Measurements from ENCODE around the gene MYOZ3. TPM values are rescaled to one million over a fixed set of nuclear protein-coding genes. Genes with fewer than 3 reads are reported as not detected.

The MYOZ3 gene
- total RNA-seq, 1 donor from 2014 or later, result 12.0 TPM

DNA sequence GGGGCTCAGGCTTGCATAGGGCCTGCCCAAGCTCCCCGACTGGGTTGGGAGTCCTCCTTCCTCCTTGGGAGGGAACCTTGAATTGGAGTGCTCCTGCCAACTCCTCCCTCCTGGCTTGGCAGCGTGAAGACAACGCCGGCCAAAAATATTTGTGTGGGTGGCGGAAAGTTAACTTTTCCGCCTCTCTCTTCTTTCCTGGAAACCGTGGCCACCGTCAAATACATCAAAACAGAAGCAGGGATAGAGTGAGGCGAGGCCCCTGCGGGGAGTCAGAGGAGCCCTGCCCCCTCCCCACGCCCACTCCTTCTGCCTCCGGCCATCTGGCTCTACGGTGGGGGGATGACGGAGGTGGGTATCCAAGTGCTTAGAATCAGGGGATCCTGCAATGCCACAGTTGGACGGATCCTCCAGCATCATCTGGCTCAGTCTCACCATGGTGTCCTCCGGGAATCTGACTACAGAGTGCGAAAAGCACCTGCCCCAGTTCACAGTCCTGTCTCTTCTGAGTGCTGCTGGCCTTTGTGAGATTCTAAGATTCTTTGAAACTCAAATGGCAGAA is 45.8 kb upstream of the MYOZ3 start:
- DNase-seq (ENCODE audit: low spot score), result no peak
- no peak overlapping the region for H3K27ac Mint-ChIP-seq (ENCODE audit: unreplicated experiment)
- H3K27me3 Mint-ChIP-seq (ENCODE audit: unreplicated experiment), result peaks cover 5% of the 10 kb centered on the region
- H3K9me3 Mint-ChIP-seq (ENCODE audit: unreplicated experiment), result no peaks in the 10 kb centered on the region
- H3K36me3 Mint-ChIP-seq (ENCODE audit: low read depth, unreplicated experiment), result peaks cover 4% of the 10 kb centered on the region
- peaks cover 16% of the 10 kb centered on the region for H3K4me1 Mint-ChIP-seq (ENCODE audit: unreplicated experiment)
- no peak overlapping the region for H3K4me3 Mint-ChIP-seq (ENCODE audit: unreplicated experiment)
- TF ChIP-seq, protein P1, sequence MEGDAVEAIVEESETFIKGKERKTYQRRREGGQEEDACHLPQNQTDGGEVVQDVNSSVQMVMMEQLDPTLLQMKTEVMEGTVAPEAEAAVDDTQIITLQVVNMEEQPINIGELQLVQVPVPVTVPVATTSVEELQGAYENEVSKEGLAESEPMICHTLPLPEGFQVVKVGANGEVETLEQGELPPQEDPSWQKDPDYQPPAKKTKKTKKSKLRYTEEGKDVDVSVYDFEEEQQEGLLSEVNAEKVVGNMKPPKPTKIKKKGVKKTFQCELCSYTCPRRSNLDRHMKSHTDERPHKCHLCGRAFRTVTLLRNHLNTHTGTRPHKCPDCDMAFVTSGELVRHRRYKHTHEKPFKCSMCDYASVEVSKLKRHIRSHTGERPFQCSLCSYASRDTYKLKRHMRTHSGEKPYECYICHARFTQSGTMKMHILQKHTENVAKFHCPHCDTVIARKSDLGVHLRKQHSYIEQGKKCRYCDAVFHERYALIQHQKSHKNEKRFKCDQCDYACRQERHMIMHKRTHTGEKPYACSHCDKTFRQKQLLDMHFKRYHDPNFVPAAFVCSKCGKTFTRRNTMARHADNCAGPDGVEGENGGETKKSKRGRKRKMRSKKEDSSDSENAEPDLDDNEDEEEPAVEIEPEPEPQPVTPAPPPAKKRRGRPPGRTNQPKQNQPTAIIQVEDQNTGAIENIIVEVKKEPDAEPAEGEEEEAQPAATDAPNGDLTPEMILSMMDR (IDR thresholded peaks at IDR 0.05; ENCODE audit: unreplicated experiment), result no peak

DNA sequence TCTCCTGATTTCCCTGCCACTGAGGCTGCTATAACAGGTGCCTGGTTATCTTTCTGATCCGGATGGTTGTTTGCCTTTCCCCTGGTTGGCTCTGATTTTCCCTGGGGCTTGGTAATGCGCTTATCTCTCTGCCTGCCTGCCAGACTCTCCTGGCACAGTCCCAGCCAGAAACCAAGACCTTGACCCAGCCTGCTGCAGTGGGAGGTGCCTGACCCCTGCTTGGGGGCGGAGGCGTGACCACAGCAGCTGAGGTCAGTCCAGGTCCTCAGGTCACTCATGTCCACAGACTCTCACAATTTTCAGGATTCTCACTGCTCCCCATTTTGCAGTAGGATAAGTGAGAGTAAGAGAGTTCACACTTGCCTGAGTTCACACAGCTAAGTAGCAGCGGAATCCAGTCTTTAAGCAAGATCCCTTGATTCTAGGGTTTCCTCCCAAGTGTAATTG is 45.0 kb upstream of the MYOZ3 start:
- TF ChIP-seq, protein P1 (IDR thresholded peaks at IDR 0.05; ENCODE audit: unreplicated experiment), result no peak
- Mint-ChIP-seq H3K4me1 (ENCODE audit: unreplicated experiment) (peaks cover 19% of the 10 kb centered on the region), H3K27ac (ENCODE audit: unreplicated experiment) (no peak overlapping the region), H3K36me3 (ENCODE audit: low read depth, unreplicated experiment) (peaks cover 4% of the 10 kb centered on the region), H3K27me3 (ENCODE audit: unreplicated experiment) (peaks cover 5% of the 10 kb centered on the region), H3K4me3 (ENCODE audit: unreplicated experiment) (no peak overlapping the region), H3K9me3 (ENCODE audit: unreplicated experiment) (no peaks in the 10 kb centered on the region)
- DNase-seq (ENCODE audit: low spot score), result no peak

DNA sequence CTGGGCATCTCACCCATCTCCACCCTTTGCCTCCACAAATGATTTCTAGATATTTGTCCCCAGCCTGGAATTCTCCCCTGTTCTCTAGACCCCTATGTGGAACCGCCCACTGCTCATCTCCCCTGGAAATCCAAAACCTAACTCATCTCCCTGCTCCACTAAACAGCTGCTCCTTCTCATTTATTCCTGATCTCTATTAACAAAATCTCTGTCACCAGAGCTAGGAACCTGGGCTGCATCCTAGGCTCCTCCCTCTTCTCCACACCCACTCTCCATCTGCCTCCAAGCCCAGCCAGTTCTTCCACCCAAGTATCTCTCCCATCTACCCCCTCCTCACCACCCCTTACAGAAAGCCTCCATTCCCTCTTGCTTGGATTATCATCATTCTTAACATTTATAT is 44.5 kb upstream of the MYOZ3 start:
- Mint-ChIP-seq H3K27ac (ENCODE audit: unreplicated experiment) (no peak overlapping the region), H3K4me3 (ENCODE audit: unreplicated experiment) (no peak overlapping the region), H3K27me3 (ENCODE audit: unreplicated experiment) (peaks cover 5% of the 10 kb centered on the region), H3K4me1 (ENCODE audit: unreplicated experiment) (peaks cover 19% of the 10 kb centered on the region), H3K36me3 (ENCODE audit: low read depth, unreplicated experiment) (peaks cover 4% of the 10 kb centered on the region), H3K9me3 (ENCODE audit: unreplicated experiment) (no peaks in the 10 kb centered on the region)
- DNase-seq (ENCODE audit: low spot score), result no peak
- TF ChIP-seq, protein P1 (IDR thresholded peaks at IDR 0.05; ENCODE audit: unreplicated experiment), result no peak

DNA sequence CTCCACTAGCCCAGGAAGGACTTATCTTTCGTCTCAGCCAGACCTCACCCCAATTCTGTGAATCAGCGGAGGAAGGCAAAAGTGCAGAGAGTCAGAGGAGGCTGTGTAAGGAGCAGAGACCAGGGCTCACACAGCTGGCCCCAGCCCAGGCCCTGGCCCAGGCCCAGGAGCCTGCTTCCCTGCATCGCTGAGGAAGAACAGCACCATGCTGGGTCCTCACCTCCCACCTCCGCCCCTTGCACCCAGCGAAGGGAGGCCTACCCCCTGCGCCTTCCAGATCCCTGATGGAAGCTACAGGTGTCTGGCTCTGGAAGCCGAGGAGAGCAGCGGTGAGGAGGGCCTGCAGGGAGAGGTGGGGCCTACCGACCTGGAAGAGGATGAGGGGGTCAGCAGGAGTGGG is 42.9 kb upstream of the MYOZ3 start:
- H3K4me3 Mint-ChIP-seq (ENCODE audit: unreplicated experiment), result no peak overlapping the region
- TF ChIP-seq, protein P1 (IDR thresholded peaks at IDR 0.05; ENCODE audit: unreplicated experiment), result no peak
- no peaks in the 10 kb centered on the region for H3K36me3 Mint-ChIP-seq (ENCODE audit: low read depth, unreplicated experiment)
- H3K27me3 Mint-ChIP-seq (ENCODE audit: unreplicated experiment), result peaks cover 5% of the 10 kb centered on the region
- DNase-seq (ENCODE audit: low spot score), result no peak
- H3K4me1 Mint-ChIP-seq (ENCODE audit: unreplicated experiment), result peaks cover 23% of the 10 kb centered on the region
- H3K9me3 Mint-ChIP-seq (ENCODE audit: unreplicated experiment), result no peaks in the 10 kb centered on the region
- no peak overlapping the region for H3K27ac Mint-ChIP-seq (ENCODE audit: unreplicated experiment)

DNA sequence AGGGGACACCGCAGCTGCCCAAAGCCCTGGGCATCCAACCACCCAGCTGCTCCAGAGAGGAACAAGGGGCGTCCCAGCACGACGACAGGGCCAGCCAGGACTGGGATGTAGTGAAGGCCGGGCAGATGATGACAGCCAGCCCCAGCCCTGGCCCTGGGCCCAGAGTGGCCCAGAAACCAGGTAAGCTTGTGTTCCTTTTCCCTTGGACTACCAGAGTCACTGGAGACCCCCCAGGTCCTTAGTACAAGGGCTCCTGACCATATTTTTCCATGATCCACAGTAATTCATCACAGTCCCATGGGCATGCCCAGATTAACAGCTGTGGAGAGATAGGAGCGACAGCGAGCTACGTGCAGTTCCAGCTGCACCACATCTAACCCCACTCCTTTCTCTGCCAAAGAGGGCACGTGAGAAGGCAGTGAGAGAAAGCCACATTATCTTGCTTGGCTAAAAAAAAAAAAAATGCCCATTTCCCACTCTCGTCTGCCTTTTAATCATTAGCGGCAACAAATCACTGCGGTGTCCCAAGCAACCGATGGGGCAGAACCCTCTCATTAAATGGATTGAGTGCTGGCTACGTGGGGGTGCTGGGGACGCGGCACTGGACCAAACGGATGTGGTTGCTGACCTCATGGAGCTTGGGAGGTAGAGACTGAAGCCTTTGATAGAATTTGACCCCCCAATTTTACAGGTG is 42.3 kb upstream of the MYOZ3 start:
- peaks cover 5% of the 10 kb centered on the region for H3K27me3 Mint-ChIP-seq (ENCODE audit: unreplicated experiment)
- H3K4me3 Mint-ChIP-seq (ENCODE audit: unreplicated experiment), result no peak overlapping the region
- no peak for DNase-seq (ENCODE audit: low spot score)
- no peaks in the 10 kb centered on the region for H3K9me3 Mint-ChIP-seq (ENCODE audit: unreplicated experiment)
- H3K36me3 Mint-ChIP-seq (ENCODE audit: low read depth, unreplicated experiment), result no peaks in the 10 kb centered on the region
- H3K27ac Mint-ChIP-seq (ENCODE audit: unreplicated experiment), result no peak overlapping the region
- TF ChIP-seq, protein P1 (IDR thresholded peaks at IDR 0.05; ENCODE audit: unreplicated experiment), result no peak
- H3K4me1 Mint-ChIP-seq (ENCODE audit: unreplicated experiment), result peaks cover 24% of the 10 kb centered on the region
